Endodermal cell (in vitro differentiated cells): ENCODE measurements around the gene UROS. TPM values are rescaled to one million over a fixed set of nuclear protein-coding genes. Genes with fewer than 3 reads are reported as not detected.

ENCODE experiments used
- DNase-seq: peaks from one replicate; pipeline ENCODE4 v3.0.0-alpha.2; 2017
- H3K27ac ChIP-seq: 2 replicates; pipeline ENCODE4 v1.5.1; 2013; ENCODE audit warnings: mild to moderate bottlenecking, low read depth, low read length, moderate library complexity
- H3K27me3 ChIP-seq: 2 replicates; pipeline ENCODE4 v1.6.1; 2013; ENCODE audit warnings: mild to moderate bottlenecking, low read length, moderate library complexity; ENCODE audit not compliant: insufficient read depth, control insufficient read depth, poor library complexity, severe bottlenecking
- H3K36me3 ChIP-seq: 2 replicates; pipeline ENCODE4 v1.7.0; 2013; ENCODE audit warnings: mild to moderate bottlenecking, low read length, moderate library complexity; ENCODE audit not compliant: control insufficient read depth, insufficient read depth
- H3K4me1 ChIP-seq: one replicate; pipeline ENCODE4 v1.7.0; 2013; ENCODE audit warnings: low read length; ENCODE audit not compliant: control insufficient read depth, insufficient read depth
- H3K4me3 ChIP-seq: 2 replicates; pipeline ENCODE4 v1.5.1; 2013; ENCODE audit warnings: mild to moderate bottlenecking, low read length, moderate library complexity
- H3K9ac ChIP-seq: 2 replicates; pipeline ENCODE4 v1.6.1; 2013; ENCODE audit warnings: mild to moderate bottlenecking, low read length, moderate library complexity; ENCODE audit not compliant: poor library complexity, severe bottlenecking; ENCODE audit errors: extremely low read depth
- H3K9me3 ChIP-seq: 2 replicates; pipeline ENCODE4 v1.6.1; 2013; ENCODE audit warnings: mild to moderate bottlenecking, low read length, moderate library complexity; ENCODE audit not compliant: control insufficient read depth
- H3K27ac Mint-ChIP-seq: 2 replicates; pipeline ENCODE4 v1.8.0; 2020; ENCODE audit warnings: mixed read lengths
- H3K27me3 Mint-ChIP-seq: 2 replicates; pipeline ENCODE4 v1.8.0; 2021; ENCODE audit warnings: mild to moderate bottlenecking, mixed read lengths; ENCODE audit not compliant: insufficient read depth
- H3K36me3 Mint-ChIP-seq: 2 replicates; pipeline ENCODE4 v1.8.0; 2020; ENCODE audit warnings: low read depth, mixed read lengths
- H3K4me1 Mint-ChIP-seq: 2 replicates; pipeline ENCODE4 v1.8.0; 2020; ENCODE audit warnings: mixed read lengths
- H3K4me3 Mint-ChIP-seq: 2 replicates; pipeline ENCODE4 v1.8.0; 2020; ENCODE audit warnings: mild to moderate bottlenecking, moderate library complexity, mixed read lengths
- H3K9me3 Mint-ChIP-seq: 2 replicates; pipeline ENCODE4 v1.8.0; 2020; ENCODE audit warnings: mild to moderate bottlenecking, mixed read lengths
- CTCF ChIP-seq: fragments of 200-600 bp; sonication (generic); conservative IDR thresholded peaks from 2 replicates; pipeline ENCODE4 v1.5.0; 2021; ENCODE audit warnings: antibody characterized with exemption, mild to moderate bottlenecking
- WGBS, 2 experiments: methylation state at CpG; one replicate each; pipeline versions ENCODE4 v1.1.5 to v1.1.7; 2013; ENCODE audit warnings: missing lambda C conversion rate in 2 of 2, mixed read lengths in 1 of 2; ENCODE audit not compliant: insufficient coverage in 1 of 2, insufficient read length in 1 of 2; 5-methylcytosine and 5-hydroxymethylcytosine counted together
- total RNA-seq, 2 donors: library from RNA; stranded (reverse); fragmentation: NEBNext Ultra II Directional in 1 of 2; extraction: Animal tissue kit (Norgen Biotek cat#: 25700) in 1 of 2; gene quantifications; 2 replicates in 1 of 2; 3 replicates in 1 of 2; pipeline ENCODE4 v1.2.1, GENCODE V29; 2021

The UROS gene
- total RNA-seq, 2 donors from 2014 or later: 49.2 to 69.4 TPM

- H3K4me3 Mint-ChIP-seq: no peak overlapping the region
- Histone ChIP-seq H3K9ac (no peak overlapping the region), H3K9me3 (no peaks in the 10 kb centered on the region), H3K27ac (no peak overlapping the region), H3K27me3 (no peaks in the 10 kb centered on the region), H3K4me1 (no peaks in the 10 kb centered on the region), H3K36me3 (no peaks in the 10 kb centered on the region), H3K4me3 (no peak overlapping the region)
- H3K9me3 Mint-ChIP-seq: no peaks in the 10 kb centered on the region
- H3K27ac Mint-ChIP-seq: no peak overlapping the region
- DNase-seq: no peak
- peaks cover under 1% of the 10 kb centered on the region for H3K36me3 Mint-ChIP-seq
- TF ChIP-seq CTCF: no peak
- H3K27me3 Mint-ChIP-seq: no peaks in the 10 kb centered on the region
- H3K4me1 Mint-ChIP-seq: no peaks in the 10 kb centered on the region
- WGBS, 2 experiments: 96 to 97% methylated on average over 20 to 28 of the region's 28 CpGs
Measured at GRCh38 chr10:125772112-125772863, 50.8 kb downstream of the UROS start.

DNA sequence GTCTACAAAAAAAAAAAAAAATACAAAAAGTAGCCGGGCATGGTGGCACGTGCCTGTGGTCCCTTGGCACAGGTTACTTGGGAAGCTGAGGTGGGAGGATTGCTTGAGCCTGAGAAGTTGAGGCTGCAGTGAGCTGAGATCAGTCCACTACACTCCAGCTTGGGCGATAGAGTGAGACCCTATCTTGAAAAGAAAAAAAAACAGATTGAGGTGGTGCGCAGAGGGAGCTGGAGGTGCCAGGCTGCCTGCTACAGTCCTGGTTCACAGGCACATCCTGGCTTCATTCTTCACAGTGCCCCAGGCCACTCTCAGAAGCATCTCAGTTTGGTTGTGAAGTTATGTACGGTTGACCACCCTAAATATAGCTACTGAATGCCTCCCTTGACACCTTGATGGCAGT lies 52.2 kb downstream of the UROS start:
- Mint-ChIP-seq H3K9me3 (no peaks in the 10 kb centered on the region), H3K4me1 (no peaks in the 10 kb centered on the region), H3K27ac (no peak overlapping the region), H3K27me3 (no peaks in the 10 kb centered on the region), H3K4me3 (no peak overlapping the region), H3K36me3 (peaks cover 6% of the 10 kb centered on the region)
- H3K27ac ChIP-seq: no peak overlapping the region
- H3K4me3 ChIP-seq: no peak overlapping the region
- no peak for TF ChIP-seq CTCF
- no peaks in the 10 kb centered on the region for H3K9me3 ChIP-seq
- no peak for DNase-seq
- H3K27me3 ChIP-seq: no peaks in the 10 kb centered on the region
- WGBS, 2 experiments: 90 to 97% methylated on average over 4 to 5 of the region's 5 CpGs
- peaks cover 8% of the 10 kb centered on the region for H3K36me3 ChIP-seq
- H3K4me1 ChIP-seq: no peaks in the 10 kb centered on the region
- no peak overlapping the region for H3K9ac ChIP-seq

GRCh38 chr10:125769175-125769574 lies 53.9 kb downstream of the UROS start:
- Histone ChIP-seq H3K36me3 (peaks cover 25% of the 10 kb centered on the region), H3K9me3 (no peaks in the 10 kb centered on the region), H3K4me3 (no peak overlapping the region), H3K27me3 (no peaks in the 10 kb centered on the region), H3K9ac (no peak overlapping the region), H3K27ac (no peak overlapping the region), H3K4me1 (no peaks in the 10 kb centered on the region)
- Mint-ChIP-seq H3K4me3 (no peak overlapping the region), H3K27ac (no peak overlapping the region), H3K4me1 (no peaks in the 10 kb centered on the region), H3K9me3 (no peaks in the 10 kb centered on the region), H3K36me3 (peaks cover 16% of the 10 kb centered on the region), H3K27me3 (no peaks in the 10 kb centered on the region)
- no peak for DNase-seq
- no peak for TF ChIP-seq CTCF
- 92 to 94% methylated on average over 11 to 12 of the region's 12 CpGs for WGBS, 2 experiments
